HG03159 (cell line): ENCODE measurements around the gene STAP1.
"Not testable (repeated sequence)": the region's sequence is repeated elsewhere in the genome, so short reads cannot be mapped to it uniquely, and the experiment has no call there.

Source experiments
- ATAC-seq: cut with Tn5 transposase; IDR thresholded peaks from one replicate; pipeline ENCODE4 v1.9.1; 2021; ENCODE audit warnings: mild to moderate bottlenecking, moderate library complexity; ENCODE audit not compliant: unreplicated experiment

STAP1 gene, protein sequence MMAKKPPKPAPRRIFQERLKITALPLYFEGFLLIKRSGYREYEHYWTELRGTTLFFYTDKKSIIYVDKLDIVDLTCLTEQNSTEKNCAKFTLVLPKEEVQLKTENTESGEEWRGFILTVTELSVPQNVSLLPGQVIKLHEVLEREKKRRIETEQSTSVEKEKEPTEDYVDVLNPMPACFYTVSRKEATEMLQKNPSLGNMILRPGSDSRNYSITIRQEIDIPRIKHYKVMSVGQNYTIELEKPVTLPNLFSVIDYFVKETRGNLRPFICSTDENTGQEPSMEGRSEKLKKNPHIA

DNA sequence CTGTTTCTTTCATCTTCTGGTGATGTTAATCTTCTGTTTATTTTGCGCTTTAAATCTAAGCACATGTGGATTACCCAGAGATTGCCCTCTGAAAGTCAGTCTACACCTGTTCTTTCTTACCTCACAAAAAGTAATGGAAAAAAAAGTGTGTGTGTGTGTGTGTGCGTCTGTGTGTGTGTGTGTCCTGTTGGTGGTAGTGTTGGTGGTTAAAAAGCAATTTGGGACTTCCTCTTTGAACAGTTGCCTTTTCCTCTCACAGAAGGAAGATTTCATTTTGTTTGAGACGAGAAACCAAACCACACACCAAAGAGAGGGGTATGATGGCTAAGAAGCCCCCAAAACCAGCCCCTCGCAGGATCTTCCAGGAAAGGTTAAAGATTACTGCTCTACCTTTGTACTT lies at the start of gene STAP1:
TSS of gene STAP1 (plus strand) at position 235 of the 400 bp plus-strand sequence. CDS start at position 318, 83 bp downstream.
- peak; percentile 62 for ATAC-seq

GRCh38 chr4:67512501-67512900 lies 46.0 kb upstream of the STAP1 start:
- ATAC-seq: no peak

GRCh38 chr4:67520141-67520540 lies 38.4 kb upstream of the STAP1 start:
- ATAC-seq: no peak

- ATAC-seq: peak; percentile 55
Measured at GRCh38 chr4:67521506-67521905, 37.0 kb upstream of the STAP1 start.

DNA sequence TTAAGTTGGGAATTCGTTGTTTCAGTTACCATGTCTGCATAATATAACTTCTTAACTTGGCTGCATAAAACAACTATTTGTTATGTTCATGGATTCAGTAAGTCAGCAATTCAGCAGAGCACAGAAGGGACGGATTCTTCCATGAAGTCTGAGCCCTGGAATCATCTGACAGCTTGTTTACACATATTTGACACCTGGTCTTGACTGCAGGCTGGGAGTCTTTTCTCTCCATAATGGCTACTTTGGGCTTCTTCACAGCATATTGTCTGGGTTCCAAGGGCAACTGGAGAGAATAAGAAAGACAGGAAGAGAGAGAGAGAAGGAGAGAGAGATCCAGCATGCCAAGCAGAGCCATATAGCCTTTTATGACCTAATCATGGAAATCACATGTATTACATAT lies 36.3 kb upstream of the STAP1 start:
- no peak for ATAC-seq

- no peak for ATAC-seq
Measured at GRCh38 chr4:67522851-67523671, 35.5 kb upstream of the STAP1 start.

DNA sequence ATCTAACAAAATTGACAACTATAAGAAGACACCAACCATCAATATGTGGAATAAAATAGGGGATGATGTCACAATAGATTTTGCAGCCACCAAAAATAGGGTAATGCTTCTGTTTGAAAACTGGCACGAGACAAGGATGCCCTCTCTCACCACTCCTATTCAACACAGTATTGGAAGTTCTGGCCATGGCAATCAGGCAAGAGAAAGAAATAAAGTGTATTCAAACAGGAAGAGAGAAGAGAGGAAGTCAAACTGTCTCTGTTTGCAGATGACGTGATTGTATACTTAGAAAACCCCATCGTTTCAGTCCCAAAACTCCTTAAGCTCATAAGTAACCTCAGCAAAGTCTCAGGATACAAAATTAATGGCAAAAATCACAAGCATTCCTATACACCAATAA lies 34.4 kb upstream of the STAP1 start:
- ATAC-seq: not testable (repeated sequence)

DNA sequence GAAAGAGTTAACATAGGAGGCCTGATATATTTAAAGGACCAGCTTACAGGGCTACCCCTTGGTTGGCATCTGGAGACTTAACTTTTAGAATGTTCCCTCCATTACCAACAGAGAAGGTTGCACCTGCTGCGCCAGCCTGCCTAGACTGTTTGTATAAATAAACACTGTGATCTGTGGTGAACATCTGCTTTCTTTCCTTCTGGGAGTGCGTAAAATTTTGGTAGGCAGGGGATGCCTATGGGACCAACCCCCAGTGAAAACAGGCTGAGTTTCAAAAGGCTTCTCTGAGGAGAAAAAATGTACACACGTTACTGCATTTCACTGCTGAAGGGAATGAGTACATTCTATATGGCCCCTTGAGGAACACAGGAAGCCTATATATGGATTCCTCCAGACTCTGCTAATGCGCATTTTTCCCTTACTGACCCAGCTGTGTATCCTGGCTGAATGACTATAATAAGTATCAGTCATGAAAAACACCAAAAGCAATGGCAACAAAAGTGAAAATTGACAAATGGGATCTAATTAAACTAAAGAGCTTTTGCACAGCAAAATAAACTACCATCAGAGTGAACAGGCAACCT lies 27.1 kb upstream of the STAP1 start:
- no peak for ATAC-seq

DNA sequence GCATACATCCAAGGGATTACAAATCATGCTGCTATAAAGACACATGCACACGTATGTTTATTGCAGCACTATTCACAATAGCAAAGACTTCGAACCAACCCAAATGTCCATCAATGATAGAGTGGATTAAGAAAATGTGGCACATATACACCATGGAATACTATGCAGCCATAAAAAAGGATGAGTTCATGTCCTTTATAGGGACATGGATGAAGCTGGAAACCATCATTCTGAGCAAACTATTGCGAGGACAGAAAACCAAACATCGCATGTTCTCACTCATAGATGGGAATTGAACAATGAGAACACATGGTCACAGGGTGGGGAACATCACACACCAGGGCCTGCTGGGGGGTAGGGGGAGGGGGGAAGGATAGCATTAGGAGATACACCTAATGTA lies 26.1 kb upstream of the STAP1 start:
- ATAC-seq: not testable (repeated sequence)

DNA sequence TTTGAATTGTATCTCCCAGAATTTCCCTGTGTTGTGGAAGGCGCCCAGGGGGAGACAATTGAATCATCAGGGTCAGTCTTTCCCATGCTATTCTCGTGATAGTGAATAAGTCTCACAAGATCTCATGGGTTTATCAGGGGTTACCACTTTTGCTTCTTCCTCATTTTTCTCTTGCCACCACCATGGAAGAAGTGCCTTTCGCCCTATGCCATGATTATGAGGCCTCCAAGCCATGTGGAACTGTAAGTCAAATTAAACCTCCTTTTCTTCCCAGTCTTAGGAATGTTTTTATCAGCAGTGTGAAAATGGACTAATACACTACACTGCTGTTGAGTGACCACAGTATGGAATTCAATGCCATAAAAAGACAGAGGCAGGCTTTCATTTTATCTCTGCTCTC lies 25.4 kb upstream of the STAP1 start:
- no peak for ATAC-seq

DNA sequence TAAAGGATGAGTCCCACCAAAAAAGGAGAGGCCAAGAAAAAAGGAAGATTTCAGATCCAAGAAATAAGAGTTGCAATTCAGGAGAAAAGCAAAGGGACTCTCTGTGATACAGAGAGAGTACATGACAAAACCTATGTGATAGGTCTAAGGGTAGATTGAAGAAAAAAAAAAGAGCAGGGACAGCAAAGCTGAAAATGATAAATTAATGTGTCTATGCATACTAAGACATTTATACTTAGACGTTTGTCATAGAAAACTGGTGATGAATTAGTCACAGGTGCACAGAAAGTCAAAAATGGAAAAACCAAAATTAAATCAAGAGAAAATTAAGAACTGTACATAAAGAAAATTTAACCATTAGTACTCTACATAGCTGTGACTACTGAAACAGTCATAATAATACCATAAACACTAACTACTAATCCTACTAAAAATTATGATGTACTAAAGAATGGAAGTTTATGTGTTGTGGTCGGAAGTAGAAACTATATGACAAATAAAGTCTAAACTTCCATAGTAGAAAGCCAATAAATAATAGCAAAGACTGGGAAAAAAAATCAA lies 23.2 kb upstream of the STAP1 start:
- no peak for ATAC-seq

GRCh38 chr4:67539830-67540229 lies 18.7 kb upstream of the STAP1 start:
- no peak for ATAC-seq

GRCh38 chr4:67542076-67542475 lies 16.5 kb upstream of the STAP1 start:
- ATAC-seq: no peak

DNA sequence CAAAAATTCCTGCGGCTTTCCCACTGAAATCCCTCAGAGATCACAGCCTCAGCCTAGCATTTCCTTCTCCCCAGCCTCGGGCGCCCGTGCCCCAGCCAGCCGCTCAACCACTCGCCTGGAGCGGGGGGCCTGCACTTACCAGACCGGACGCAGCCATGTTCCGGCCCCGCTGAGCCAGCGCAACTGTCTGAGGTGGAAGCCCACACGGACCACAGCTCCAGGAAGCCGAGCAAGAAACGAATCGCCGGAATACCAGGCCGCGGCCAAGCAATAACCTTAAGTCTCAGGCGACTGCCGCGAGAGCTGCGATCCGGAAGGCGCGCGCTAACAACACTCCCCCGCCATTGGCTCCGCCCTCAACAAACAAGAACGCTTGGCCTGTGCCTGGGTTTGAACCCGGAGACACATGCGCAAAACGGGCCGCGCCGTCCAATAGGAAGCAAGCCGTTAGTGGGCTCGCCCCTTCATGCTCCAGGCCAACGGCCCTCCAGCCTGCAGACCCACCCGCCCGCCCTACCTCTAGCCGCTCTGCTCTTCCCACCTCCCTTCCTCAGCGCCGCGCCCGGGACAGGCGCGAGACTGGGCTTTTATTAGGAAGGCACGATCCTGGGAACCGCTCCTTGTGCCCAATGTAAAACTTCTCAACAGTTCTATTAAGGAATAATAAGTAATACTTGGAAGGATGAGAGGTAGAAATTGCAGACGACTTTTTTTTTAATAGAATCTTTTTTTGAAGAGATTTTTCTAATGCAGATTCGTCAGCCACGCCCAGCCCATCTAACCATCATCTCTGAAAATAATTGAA lies 13.1 kb upstream of the STAP1 start, which contains the start of gene CENPC:
TSS of gene CENPC (minus strand) at position 305 of the 805 bp plus-strand sequence. CDS start at position 157, 148 bp downstream.
- ATAC-seq: peak; percentile 96

DNA sequence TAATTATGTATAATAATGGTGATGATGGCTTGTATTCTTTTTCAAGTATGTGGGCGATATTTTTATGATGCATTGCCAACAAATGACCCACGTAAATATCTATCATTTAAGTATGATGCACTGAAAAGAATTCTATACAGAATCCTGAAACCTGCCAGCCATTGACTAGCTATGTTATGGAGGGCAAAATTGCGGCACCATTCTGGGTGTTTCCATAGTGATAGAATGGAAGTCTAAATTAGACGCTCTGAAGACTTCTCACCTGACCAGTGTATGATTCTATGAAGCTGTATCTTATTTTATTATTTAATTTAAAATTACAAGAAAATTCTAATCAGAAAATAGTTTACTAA lies 12.5 kb upstream of the STAP1 start:
- no peak for ATAC-seq

DNA sequence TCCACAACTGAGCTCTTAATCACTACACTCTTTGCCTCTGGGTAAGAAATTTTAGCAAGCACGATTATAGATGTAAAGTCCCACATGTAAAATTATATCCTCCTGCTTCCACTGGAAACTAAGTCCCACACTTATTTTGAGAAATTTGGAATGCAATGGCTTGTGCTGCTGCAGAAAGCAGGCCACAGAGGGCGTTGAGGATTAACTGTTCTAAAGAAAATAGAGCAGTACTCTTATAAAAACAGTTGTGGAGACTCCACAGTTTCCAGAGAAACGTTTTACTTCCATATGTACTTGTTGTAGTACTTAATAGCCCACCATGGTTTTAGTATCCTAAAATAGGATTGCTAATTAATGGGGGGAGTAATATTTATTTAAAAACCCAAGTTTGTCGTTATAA lies 11.6 kb upstream of the STAP1 start:
- ATAC-seq: no peak

DNA sequence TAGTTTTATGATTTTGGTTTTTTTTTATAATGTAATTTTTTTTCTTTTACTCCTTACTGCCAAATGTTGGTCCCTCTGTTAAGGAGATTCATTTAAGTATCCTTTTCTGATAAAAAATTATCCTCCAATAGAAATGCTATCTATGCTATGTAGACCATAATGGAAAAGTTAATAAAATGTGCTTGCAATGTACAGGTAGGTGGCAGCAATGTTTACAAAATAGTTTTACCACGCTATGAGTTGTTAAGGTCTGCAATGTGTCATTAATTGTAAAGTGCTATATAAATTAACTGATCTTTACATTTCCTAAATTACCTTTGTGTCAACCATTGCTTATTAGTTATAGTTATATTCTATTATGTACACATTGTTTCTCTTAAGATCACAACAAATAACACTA lies 9.4 kb upstream of the STAP1 start:
- no peak for ATAC-seq

GRCh38 chr4:67550451-67550850 lies 8.1 kb upstream of the STAP1 start:
- peak; percentile 31 for ATAC-seq

DNA sequence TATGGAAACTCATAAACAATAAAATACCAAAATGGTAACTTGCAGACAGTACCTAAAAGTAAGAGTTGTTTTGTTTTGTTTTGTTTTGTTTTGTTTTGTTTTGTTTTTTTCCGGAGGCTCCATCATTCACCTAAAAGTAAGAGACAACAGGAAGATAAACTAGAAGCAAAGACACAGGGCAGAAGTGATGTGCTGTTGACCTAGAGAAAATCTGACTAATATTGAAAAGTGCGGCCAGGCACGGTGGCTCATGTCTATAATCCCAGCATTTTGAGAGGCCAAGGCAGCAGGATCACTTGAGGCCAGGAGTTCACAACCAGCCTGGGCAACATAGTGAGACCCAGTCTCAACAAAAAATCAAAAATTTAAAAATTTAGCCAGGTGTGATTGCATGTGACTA lies 7.7 kb upstream of the STAP1 start:
- ATAC-seq: peak; percentile 29

DNA sequence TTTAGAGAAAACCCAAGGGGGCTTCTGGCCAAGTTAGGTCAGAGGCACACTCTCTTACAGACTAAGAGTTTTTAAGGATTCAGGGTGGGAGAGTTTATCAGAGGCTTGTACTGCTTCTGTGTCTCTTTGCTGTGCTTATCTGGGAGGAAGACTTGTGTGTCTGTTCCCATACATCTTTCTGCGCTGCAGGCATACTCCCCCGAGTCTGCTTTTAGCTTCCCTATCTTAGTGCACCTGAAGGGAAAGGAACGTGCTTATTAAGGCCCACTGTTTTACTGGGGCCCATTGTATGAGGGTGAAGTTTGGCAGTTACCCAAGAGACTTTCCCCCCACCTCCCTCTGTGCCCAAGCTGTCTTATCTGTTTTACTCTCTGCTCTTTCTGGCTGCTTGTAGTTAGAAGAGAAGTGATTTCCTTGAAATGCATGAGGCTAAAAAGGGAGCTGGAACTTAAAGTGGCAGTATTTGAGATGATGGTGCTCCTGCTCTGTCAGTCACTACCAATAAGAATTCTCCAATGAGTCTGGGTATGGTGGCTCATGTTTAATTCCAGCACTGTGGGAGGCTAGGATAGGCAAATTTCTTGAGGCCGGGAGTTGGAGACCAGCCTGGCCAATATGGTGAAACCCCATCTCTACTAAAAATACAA lies 6.3 kb upstream of the STAP1 start:
- not testable (repeated sequence) for ATAC-seq
